Tibial nerve (tissue), 4 donors: ENCODE measurements around the gene GRIN3B.

ENCODE experiments used
- CTCF ChIP-seq, 5 experiments: fragments of 200-600 bp in 3 of 5; fragments of 450-650 bp in 2 of 5; sonication (generic) in 3 of 5; IDR thresholded peaks; one replicate each; pipeline ENCODE4 v1.5.1; 2016 to 2019; ENCODE audit warnings: antibody characterized with exemption in 5 of 5, mild to moderate bottlenecking in 3 of 5, moderate library complexity in 2 of 5
- EP300 ChIP-seq, 2 donors: sonication (generic); formaldehyde crosslinking; IDR thresholded peaks; one replicate each; pipeline ENCODE4 v1.6.1; 2017; ENCODE audit warnings: antibody characterized with exemption in 2 of 2, mild to moderate bottlenecking in 1 of 2
- POLR2A ChIP-seq, 2 donors: fragments of 450-650 bp; IDR thresholded peaks; one replicate each; pipeline ENCODE4 v1.6.1; 2017; ENCODE audit warnings: antibody characterized with exemption in 2 of 2, mild to moderate bottlenecking in 2 of 2, moderate library complexity in 2 of 2

- TF ChIP-seq EP300 (IDR thresholded peaks at IDR 0.05), result no peak
- TF ChIP-seq CTCF (IDR thresholded peaks at IDR 0.05), result no peak
- no peak for TF ChIP-seq POLR2A (IDR thresholded peaks at IDR 0.05)
These were observed 55.8 kb downstream of the GRIN3B start for GRCh38 chr19:1055886-1056620.
